SK-N-SH (cell line): ENCODE results near the gene SP7. TPM values are rescaled to one million over a fixed set of nuclear protein-coding genes. Genes with fewer than 3 reads are reported as not detected.
A peak's percentile ranks its signal among the peaks of the same experiment; 100 is the strongest.

Source experiments
- CTCF ChIA-PET: fragments of 300-600, 350-600 bp; formaldehyde crosslinking; extraction: SDS; loops from one replicate; lab custom pipeline; 2021; lab: Yijun Ruan, JAX
- POLR2A ChIA-PET: fragments of 350-600 bp; sonication (Branson Sonifier 250); formaldehyde crosslinking; extraction: SDS; loops from one replicate; lab custom pipeline; 2020; ENCODE audit warnings: antibody characterized with exemption, inconsistent platforms; lab: Yijun Ruan, JAX
- DNase-seq: peaks from one replicate; pipeline ENCODE4 v3.0.0; 2012
- H2AFZ ChIP-seq: fragments of 200-600 bp; sonication (generic); 2 replicates; pipeline ENCODE4 v1.8.1; 2016; ENCODE audit warnings: antibody characterized with exemption, mild to moderate bottlenecking, low read depth
- H3F3A ChIP-seq: fragments of 200-600 bp; sonication (generic); replicated peaks from 2 replicates; pipeline ENCODE3; 2016; ENCODE audit warnings: antibody characterized with exemption, mild to moderate bottlenecking; ENCODE audit not compliant: insufficient read depth
- H3K27ac ChIP-seq, 2 experiments: fragments of 200-500 bp in 1 of 2; fragments of 200-600 bp in 1 of 2; sonication (Bioruptor generic) in 1 of 2; sonication (generic), shearing (Covaris generic) in 1 of 2; 2 replicates each; pipeline versions ENCODE4 v1.5.1 to v1.6.1; 2014 to 2016; ENCODE audit warnings: low read depth in 2 of 2, inconsistent platforms in 1 of 2, low read length in 1 of 2, mild to moderate bottlenecking in 1 of 2, mixed read lengths in 1 of 2
- H3K27me3 ChIP-seq: fragments of 200-600 bp; sonication (generic), shearing (Covaris generic); 2 replicates; pipeline ENCODE4 v1.6.1; 2016; ENCODE audit warnings: mixed run types; ENCODE audit not compliant: insufficient read depth
- H3K36me3 ChIP-seq, 2 experiments: fragments of 200-500 bp in 1 of 2; fragments of 200-600 bp in 1 of 2; sonication (Bioruptor generic) in 1 of 2; sonication (generic) in 1 of 2; replicated peaks in 1 of 2; 2 replicates each; pipeline versions ENCODE3 to v1.5.1; 2014 to 2016; ENCODE audit warnings: low read length in 1 of 2, mild to moderate bottlenecking in 1 of 2; ENCODE audit not compliant: insufficient read depth in 2 of 2, control insufficient read depth in 1 of 2
- H3K4me1 ChIP-seq, 2 experiments: fragments of 200-500 bp in 1 of 2; fragments of 200-600 bp in 1 of 2; sonication (Bioruptor generic) in 1 of 2; sonication (generic), shearing (Covaris generic) in 1 of 2; 2 replicates each; pipeline versions ENCODE4 v1.5.1 to v1.6.1; 2014 to 2016; ENCODE audit warnings: low read depth in 1 of 2, low read length in 1 of 2, mixed run types in 1 of 2; ENCODE audit not compliant: insufficient read depth in 2 of 2, control insufficient read depth in 1 of 2
- H3K4me2 ChIP-seq: fragments of 200-600 bp; sonication (generic), shearing (Covaris generic); 2 replicates; pipeline ENCODE4 v1.6.1; 2017; ENCODE audit warnings: mixed run types
- H3K4me3 ChIP-seq, 2 experiments: fragments of 200-500 bp in 1 of 2; fragments of 200-600 bp in 1 of 2; sonication (Bioruptor generic) in 1 of 2; sonication (generic), shearing (Covaris generic) in 1 of 2; 2 replicates each; pipeline versions ENCODE4 v1.5.1 to v1.8.1; 2014 to 2016; ENCODE audit warnings: low read depth in 2 of 2, inconsistent platforms in 1 of 2, low read length in 1 of 2, mild to moderate bottlenecking in 1 of 2, mixed read lengths in 1 of 2, moderate library complexity in 1 of 2
- H3K79me2 ChIP-seq: fragments of 200-600 bp; sonication (generic); 2 replicates; pipeline ENCODE4 v1.8.1; 2017; ENCODE audit warnings: mild to moderate bottlenecking; ENCODE audit not compliant: insufficient read depth
- H3K9ac ChIP-seq: fragments of 200-600 bp; sonication (generic); 2 replicates; pipeline ENCODE4 v1.6.1; 2017; ENCODE audit warnings: mixed run types
- H3K9me2 ChIP-seq: fragments of 200-600 bp; sonication (generic); 2 replicates; pipeline ENCODE4 v1.6.1; 2017; ENCODE audit warnings: mixed run types
- H3K9me3 ChIP-seq: fragments of 200-600 bp; sonication (generic); 2 replicates; pipeline ENCODE4 v1.6.1; 2017; ENCODE audit warnings: mixed run types, mild to moderate bottlenecking, moderate library complexity
- H4K20me1 ChIP-seq: fragments of 200-600 bp; sonication (generic); 2 replicates; pipeline ENCODE4 v1.6.1; 2017; ENCODE audit warnings: mild to moderate bottlenecking, mixed run types; ENCODE audit not compliant: insufficient read depth
- CHD2 ChIP-seq: fragments of 150-350 bp; IDR thresholded peaks from 2 replicates; pipeline ENCODE4 v1.6.1; 2018; ENCODE audit warnings: low read length; ENCODE audit not compliant: partially characterized antibody
- ELF1 ChIP-seq: IDR thresholded peaks from 2 replicates; pipeline ENCODE4 v1.4.0; 2012
- EP300 ChIP-seq, 2 experiments: IDR thresholded peaks; 2 replicates each; pipeline versions ENCODE4 v1.4.0 to v1.6.1; 2012; ENCODE audit warnings: borderline replicate concordance in 1 of 2, low read depth in 1 of 2, low read length in 1 of 2
- EZH2phosphoT487 ChIP-seq: fragments of 200-600 bp; sonication (generic); IDR thresholded peaks from 2 replicates; pipeline ENCODE4 v1.6.1; 2017; ENCODE audit warnings: low read depth, mixed run types, mild to moderate bottlenecking, antibody characterized with exemption, moderate library complexity, borderline replicate concordance
- FOSL2 ChIP-seq: IDR thresholded peaks from 2 replicates; pipeline ENCODE4 v1.4.0; 2012; ENCODE audit warnings: low read depth, mild to moderate bottlenecking, moderate library complexity, borderline replicate concordance
- FOXM1 ChIP-seq: IDR thresholded peaks from 2 replicates; pipeline ENCODE4 v1.4.0; 2012; ENCODE audit warnings: low read depth, mild to moderate bottlenecking
- GABPA ChIP-seq: IDR thresholded peaks from 2 replicates; pipeline ENCODE4 v1.4.0; 2012; ENCODE audit warnings: low read depth, mild to moderate bottlenecking
- GATA2 ChIP-seq: sonication (generic); formaldehyde crosslinking; IDR thresholded peaks from 2 replicates; pipeline ENCODE4 v1.5.0; 2020; ENCODE audit warnings: mild to moderate bottlenecking, missing genetic modification reagents
- IRF3 ChIP-seq: fragments of 150-350 bp; IDR thresholded peaks from 2 replicates; pipeline ENCODE4 v1.6.1; 2016; ENCODE audit warnings: mild to moderate bottlenecking, low read depth, low read length
- JUND ChIP-seq: IDR thresholded peaks from 2 replicates; pipeline ENCODE4 v1.4.0; 2012
- MAX ChIP-seq: IDR thresholded peaks from 2 replicates; pipeline ENCODE4 v1.4.0; 2012; ENCODE audit warnings: low read depth
- NFIC ChIP-seq: IDR thresholded peaks from 2 replicates; pipeline ENCODE4 v1.4.0; 2012; ENCODE audit warnings: borderline replicate concordance
- NRF1 ChIP-seq: IDR thresholded peaks from 2 replicates; pipeline ENCODE4 v1.6.1; 2012; ENCODE audit warnings: low read depth, mild to moderate bottlenecking, low read length
- POLR2AphosphoS5 ChIP-seq: IDR thresholded peaks from 2 replicates; pipeline ENCODE4 v1.6.1; 2012; ENCODE audit warnings: low read depth, low read length
- RAD21 ChIP-seq: IDR thresholded peaks from 2 replicates; pipeline ENCODE4 v1.6.1; 2012; ENCODE audit warnings: mild to moderate bottlenecking, low read length
- RCOR1 ChIP-seq: fragments of 150-350 bp; IDR thresholded peaks from 2 replicates; pipeline ENCODE4 v1.6.1; 2017; ENCODE audit warnings: antibody characterized with exemption, low read length
- REST ChIP-seq: IDR thresholded peaks from 2 replicates; pipeline ENCODE4 v1.6.1; 2012; ENCODE audit warnings: mild to moderate bottlenecking, low read depth, low read length, moderate library complexity
- RFX5 ChIP-seq: IDR thresholded peaks from 2 replicates; pipeline ENCODE4 v1.6.1; 2012; ENCODE audit warnings: mild to moderate bottlenecking, improper control_type of control experiment, low read length
- RXRA ChIP-seq: IDR thresholded peaks from 2 replicates; pipeline ENCODE4 v1.4.0; 2012; ENCODE audit warnings: low read depth, mild to moderate bottlenecking, borderline replicate concordance
- SIN3A ChIP-seq: IDR thresholded peaks from 2 replicates; pipeline ENCODE4 v1.6.1; 2012; ENCODE audit warnings: low read depth, mild to moderate bottlenecking, low read length, moderate library complexity, borderline replicate concordance
- SMC3 ChIP-seq: IDR thresholded peaks from 2 replicates; pipeline ENCODE4 v1.6.1; 2012; ENCODE audit warnings: low read depth, low read length, improper control_type of control experiment
- TEAD4 ChIP-seq: IDR thresholded peaks from 2 replicates; pipeline ENCODE4 v1.4.0; 2012; ENCODE audit warnings: mild to moderate bottlenecking, borderline replicate concordance; ENCODE audit not compliant: insufficient read depth
- USF2 ChIP-seq: fragments of 150-350 bp; IDR thresholded peaks from 2 replicates; pipeline ENCODE4 v1.6.1; 2017; ENCODE audit warnings: antibody characterized with exemption, low read length, low read depth, borderline replicate concordance
- YY1 ChIP-seq: IDR thresholded peaks from 2 replicates; pipeline ENCODE4 v1.4.0; 2012; ENCODE audit warnings: low read depth, mild to moderate bottlenecking
- ZBTB33 ChIP-seq: IDR thresholded peaks from 2 replicates; pipeline ENCODE4 v1.4.0; 2012; ENCODE audit warnings: low read depth, borderline replicate concordance
- WGBS: methylation state at CpG from one replicate; pipeline ENCODE4 v1.1.6; 2017; ENCODE audit warnings: low lambda C conversion rate; 5-methylcytosine and 5-hydroxymethylcytosine counted together
- polyA plus RNA-seq, 3 experiments: library from polyadenylated mRNA; depleted of rRNA; stranded (reverse); fragments of >200 nt; gene quantifications; 2 replicates each; pipeline ENCODE4 v1.2.3, GENCODE V29; 2012

SP7 gene
- polyA plus RNA-seq, 1 of the 3 experiments (the other 2 are of a cell fraction) = not detected

- H2AFZ ChIP-seq = peak overlapping the region; percentile 80
- H3K36me3 ChIP-seq = no peaks in the 10 kb centered on the region
- H3K79me2 ChIP-seq = peaks cover 10% of the 10 kb centered on the region
- ChIA-PET POLR2A (interaction anchor here (0.5 to 8.3 kb wide), 7 partner anchors 10 to 184 kb away, joined by 3 to 105 read pairs (median 3); no protein-coding TSS in a partner anchor), CTCF (interaction anchor here (0.6 to 13.6 kb wide), 25 partner anchors 9 to 260 kb away, joined by 3 to 294 read pairs (median 4); partner anchors contain the start of genes AMHR2, MAP3K12, PFDN5 and SP1)
- H3K27ac ChIP-seq = peak overlapping the region; percentile 79 to 88
- no peaks in the 10 kb centered on the region for H3K27me3 ChIP-seq
- peak overlapping the region; percentile 59 to 79 for H3K4me3 ChIP-seq
- under 1% methylated on average over 21 of the region's 69 CpGs for WGBS
- peak; percentile 96 for DNase-seq
- peak overlapping the region; percentile 93 for H3K4me2 ChIP-seq
- H3K9me2 ChIP-seq = no peaks in the 10 kb centered on the region
- no peaks in the 10 kb centered on the region for H3K9me3 ChIP-seq
- no peaks in the 10 kb centered on the region for H4K20me1 ChIP-seq
- H3K4me1 ChIP-seq = peaks cover 7 to 18% of the 10 kb centered on the region in 2 experiments; a peak in 3 of 4 replicates
- H3K9ac ChIP-seq = peak overlapping the region; percentile 95
- H3F3A ChIP-seq = peaks cover 13% of the 10 kb centered on the region
- TF ChIP-seq ELF1 (no peak), RCOR1 (peak; percentile 55; the same call in 1 of the 2 replicates), NFIC (no peak), SMC3 (peak; percentile 88), CHD2 (peak; percentile 12), GABPA (no peak), POLR2AphosphoS5 (peak; percentile 88), USF2 (no peak), EP300 (IDR thresholded peaks at IDR 0.05; ENCODE audit: borderline replicate concordance in 1 of 2, low read depth in 1 of 2, low read length in 1 of 2) (no peak), JUND (no peak), RAD21 (peak; percentile 89), TEAD4 (no peak), MAX (peak; percentile 64; the same call in 1 of the 2 replicates), REST (no peak), ZBTB33 (0 out of 2 replicates have a peak, but pooled peaks have one; percentile 30), RXRA (no peak), SIN3A (peak; percentile 43; the same call in 1 of the 2 replicates), FOXM1 (no peak), GATA2 (CRISPR knock-in tag) (no peak), EZH2phosphoT487 (no peak), RFX5 (no peak), FOSL2 (peak; percentile 23; the same call in 1 of the 2 replicates), YY1 (0 out of 2 replicates have a peak, but pooled peaks have one; percentile 18), IRF3 (no peak), NRF1 (no peak)
Measured at GRCh38 chr12:53324779-53325510, 11.2 kb downstream of the SP7 start.
